H9 (cell line): ENCODE results near the gene LMX1B. TPM values are rescaled to one million over a fixed set of nuclear protein-coding genes. Genes with fewer than 3 reads are reported as not detected.

ENCODE experiments used
- DNase-seq: peaks from one replicate; pipeline ENCODE4 v3.0.0-alpha.2; 2017
- H2AFZ ChIP-seq: one replicate; pipeline ENCODE4 v1.6.1; 2013; ENCODE audit warnings: mild to moderate bottlenecking, low read length, control low read depth, moderate library complexity
- H2AK5ac ChIP-seq: 2 replicates; pipeline ENCODE4 v1.6.1; 2013; ENCODE audit warnings: low read length, control low read depth, mixed read lengths; ENCODE audit not compliant: insufficient read length
- H2BK120ac ChIP-seq: one replicate; pipeline ENCODE4 v1.6.1; 2013; ENCODE audit warnings: low read depth, mild to moderate bottlenecking, low read length, control low read depth, inconsistent platforms; ENCODE audit not compliant: poor library complexity, severe bottlenecking
- H2BK12ac ChIP-seq: 2 replicates; pipeline ENCODE4 v1.6.1; 2013; ENCODE audit warnings: low read length, control low read depth, mixed read lengths, low read depth; ENCODE audit not compliant: insufficient read length
- H2BK15ac ChIP-seq: 2 replicates; pipeline ENCODE4 v1.6.1; 2013; ENCODE audit warnings: low read depth, low read length, control low read depth
- H2BK20ac ChIP-seq: one replicate; pipeline ENCODE4 v1.6.1; 2013; ENCODE audit warnings: low read depth, mild to moderate bottlenecking, low read length, control low read depth, inconsistent platforms; ENCODE audit not compliant: poor library complexity, severe bottlenecking
- H2BK5ac ChIP-seq: 2 replicates; pipeline ENCODE4 v1.6.1; 2013; ENCODE audit warnings: low read length, control low read depth, mixed read lengths; ENCODE audit not compliant: insufficient read length
- H3K14ac ChIP-seq: 2 replicates; pipeline ENCODE4 v1.6.1; 2013; ENCODE audit warnings: low read length, control low read depth; ENCODE audit not compliant: insufficient read depth
- H3K18ac ChIP-seq: 2 replicates; pipeline ENCODE4 v1.6.1; 2013; ENCODE audit warnings: low read depth, mild to moderate bottlenecking, mixed read lengths, low read length, control low read depth; ENCODE audit not compliant: insufficient read length
- H3K23ac ChIP-seq: 2 replicates; pipeline ENCODE4 v1.6.1; 2013; ENCODE audit warnings: low read length, control low read depth, mixed read lengths, low read depth; ENCODE audit not compliant: insufficient read length
- H3K23me2 ChIP-seq: 2 replicates; pipeline ENCODE4 v1.6.1; 2013; ENCODE audit warnings: low read depth, mild to moderate bottlenecking, mixed read lengths, low read length, control low read depth; ENCODE audit not compliant: insufficient read length, poor library complexity, severe bottlenecking
- H3K27ac ChIP-seq: 2 replicates; pipeline ENCODE4 v1.5.1; 2013; ENCODE audit warnings: low read length, control low read depth, mixed read lengths, low read depth; ENCODE audit not compliant: insufficient read length
- H3K27me3 ChIP-seq: 2 replicates; pipeline ENCODE4 v1.6.1; 2013; ENCODE audit warnings: low read length, control low read depth, inconsistent platforms; ENCODE audit not compliant: insufficient read depth
- H3K4ac ChIP-seq: 2 replicates; pipeline ENCODE4 v1.6.1; 2013; ENCODE audit warnings: low read depth, mild to moderate bottlenecking, control low read depth, inconsistent platforms, low read length, moderate library complexity
- H3K4me1 ChIP-seq: 2 replicates; pipeline ENCODE4 v1.6.1; 2013; ENCODE audit warnings: low read length, control low read depth, inconsistent platforms; ENCODE audit not compliant: insufficient read depth
- H3K4me2 ChIP-seq: 2 replicates; pipeline ENCODE4 v1.6.1; 2013; ENCODE audit warnings: low read length, control low read depth, mixed read lengths; ENCODE audit not compliant: insufficient read length, insufficient read depth
- H3K56ac ChIP-seq: 2 replicates; pipeline ENCODE4 v1.6.1; 2013; ENCODE audit warnings: low read depth, mild to moderate bottlenecking, mixed read lengths, low read length, control low read depth; ENCODE audit not compliant: insufficient read length
- H3K79me1 ChIP-seq: 2 replicates; pipeline ENCODE4 v1.6.1; 2013; ENCODE audit warnings: low read depth, mild to moderate bottlenecking, moderate library complexity, low read length, control low read depth, inconsistent platforms; ENCODE audit not compliant: insufficient read depth, poor library complexity, severe bottlenecking
- H3K79me2 ChIP-seq: 2 replicates; pipeline ENCODE4 v1.6.1; 2013; ENCODE audit warnings: low read length, control low read depth, inconsistent platforms; ENCODE audit not compliant: insufficient read depth
- H3K9ac ChIP-seq: 2 replicates; pipeline ENCODE4 v1.6.1; 2013; ENCODE audit warnings: low read length, control low read depth, mixed read lengths; ENCODE audit not compliant: insufficient read length; ENCODE audit errors: extremely low read depth
- H3K9me3 ChIP-seq: one replicate; pipeline ENCODE4 v1.6.1; 2013; ENCODE audit warnings: low read depth, low read length, inconsistent platforms; ENCODE audit not compliant: control insufficient read depth
- H3T11ph ChIP-seq: one replicate; pipeline ENCODE4 v1.6.1; 2013; ENCODE audit warnings: mild to moderate bottlenecking, low read length, control low read depth, inconsistent platforms
- H4K20me1 ChIP-seq: one replicate; pipeline ENCODE4 v1.6.1; 2013; ENCODE audit not compliant: control insufficient read depth, insufficient read length, insufficient read depth
- H4K5ac ChIP-seq: 2 replicates; pipeline ENCODE4 v1.6.1; 2013; ENCODE audit warnings: low read depth, mild to moderate bottlenecking, mixed read lengths, low read length, control low read depth; ENCODE audit not compliant: insufficient read length
- H4K8ac ChIP-seq: replicated peaks from 2 replicates; pipeline ENCODE4 v1.6.1; 2013; ENCODE audit warnings: low read length, control low read depth, mixed read lengths, low read depth; ENCODE audit not compliant: insufficient read length
- H4K91ac ChIP-seq: 2 replicates; pipeline ENCODE4 v1.6.1; 2013; ENCODE audit warnings: low read depth, mild to moderate bottlenecking, moderate library complexity, mixed read lengths, low read length, control low read depth; ENCODE audit not compliant: insufficient read length
- H3K27ac Mint-ChIP-seq, 3 experiments: 2 replicates in 2 of 3; 3 replicates in 1 of 3; pipeline ENCODE4 v1.8.0; 2020 to 2021; ENCODE audit warnings: mixed read lengths in 3 of 3, mild to moderate bottlenecking in 1 of 3, moderate library complexity in 1 of 3
- H3K27me3 Mint-ChIP-seq: 2 replicates; pipeline ENCODE4 v1.8.0; 2021; ENCODE audit warnings: low read depth, mild to moderate bottlenecking, moderate library complexity, mixed read lengths
- H3K36me3 Mint-ChIP-seq, 3 experiments: 2 replicates in 2 of 3; 3 replicates in 1 of 3; pipeline ENCODE4 v1.8.0; 2020 to 2021; ENCODE audit warnings: low read depth in 3 of 3, mixed read lengths in 3 of 3; ENCODE audit not compliant: insufficient read depth in 1 of 3
- H3K4me1 Mint-ChIP-seq, 2 experiments: 2 replicates each; pipeline ENCODE4 v1.8.0; 2020; ENCODE audit warnings: mixed read lengths in 2 of 2
- H3K4me3 Mint-ChIP-seq, 2 experiments: 2 replicates in 1 of 2; 3 replicates in 1 of 2; pipeline ENCODE4 v1.8.0; 2020 to 2021; ENCODE audit warnings: mild to moderate bottlenecking in 2 of 2, mixed read lengths in 2 of 2, moderate library complexity in 1 of 2
- H3K9me3 Mint-ChIP-seq, 2 experiments: 2 replicates in 1 of 2; 3 replicates in 1 of 2; pipeline ENCODE4 v1.8.0; 2020; ENCODE audit warnings: mild to moderate bottlenecking in 2 of 2, mixed read lengths in 2 of 2, moderate library complexity in 1 of 2
- CTCF ChIP-seq: fragments of 200-600 bp; sonication (generic); conservative IDR thresholded peaks from 3 replicates; pipeline ENCODE4 v1.8.0; 2021; ENCODE audit warnings: antibody characterized with exemption, mild to moderate bottlenecking
- WGBS: extraction: QIAGEN DNeasy Blood & Tissue Kit; methylation state at CpG from one replicate; pipeline ENCODE4 v1.1.7; 2013; ENCODE audit warnings: missing lambda C conversion rate, low lambda C conversion rate, mixed read lengths; ENCODE audit not compliant: insufficient read length; ENCODE audit errors: extremely low coverage; 5-methylcytosine and 5-hydroxymethylcytosine counted together
- total RNA-seq: library from RNA; stranded (reverse); gene quantifications from 2 replicates; pipeline ENCODE4 v1.2.1, GENCODE V29; 2021

LMX1B gene
- total RNA-seq, 1 experiment from 2014 or later = 0.85 TPM

DNA sequence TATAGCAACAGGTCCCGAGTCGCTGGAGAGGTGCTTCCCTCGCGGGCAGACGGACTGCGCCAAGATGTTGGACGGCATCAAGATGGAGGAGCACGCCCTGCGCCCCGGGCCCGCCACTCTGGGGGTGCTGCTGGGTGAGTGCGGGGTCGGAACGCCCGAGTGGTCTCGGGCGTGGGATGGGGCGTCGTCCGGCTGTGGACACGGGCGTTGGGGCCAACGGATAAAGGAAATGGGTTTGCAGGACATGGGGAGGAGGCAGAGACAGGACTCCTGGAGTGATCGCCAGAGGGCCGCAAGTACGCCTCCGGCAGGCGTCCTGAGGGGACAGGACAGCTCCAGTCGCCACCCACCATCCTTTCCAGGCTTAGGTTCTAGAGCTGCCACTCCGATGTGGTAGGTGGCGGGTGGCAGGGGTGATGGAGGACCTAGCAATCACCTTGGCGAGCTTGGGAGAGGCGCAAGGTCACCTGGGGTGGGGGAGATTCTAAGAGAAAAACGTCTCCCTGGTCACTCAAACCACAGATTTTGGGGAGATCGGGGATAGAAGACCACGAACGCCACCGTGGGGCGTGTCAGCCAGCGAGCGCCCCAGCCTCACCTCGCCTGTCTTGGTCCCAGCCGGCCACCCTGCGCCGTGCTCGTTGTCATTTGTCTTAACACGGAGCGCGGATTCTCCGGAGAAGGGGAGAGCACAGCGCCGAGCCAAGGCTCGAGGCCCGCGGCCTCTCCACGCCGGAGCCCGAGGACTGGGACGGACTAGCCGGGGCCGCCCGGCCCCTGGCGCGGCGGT is 922 bp downstream of the LMX1B start:
- H2BK12ac ChIP-seq = no peak overlapping the region
- H3K27ac ChIP-seq = no peak overlapping the region
- H4K20me1 ChIP-seq = no peaks in the 10 kb centered on the region
- peak overlapping the region; percentile 50 to 82 for H3K4me3 Mint-ChIP-seq
- no peak overlapping the region for H3K9ac ChIP-seq
- no CpG with 5 or more reads among the region's 65 CpGs for WGBS
- no peak overlapping the region for H3K18ac ChIP-seq
- H4K5ac ChIP-seq = no peak overlapping the region
- H3K79me2 ChIP-seq = no peaks in the 10 kb centered on the region
- H3K79me1 ChIP-seq = no peaks in the 10 kb centered on the region
- no peak overlapping the region for H2BK5ac ChIP-seq
- H3K27me3 Mint-ChIP-seq = peaks cover 92% of the 10 kb centered on the region
- H3K56ac ChIP-seq = no peak overlapping the region
- peaks cover 0 to 4% of the 10 kb centered on the region in 2 experiments; a peak in 1 of 5 replicates for H3K9me3 Mint-ChIP-seq
- H3K23me2 ChIP-seq = peaks cover 28% of the 10 kb centered on the region
- no peaks in the 10 kb centered on the region for H3K9me3 ChIP-seq
- no peak overlapping the region for H3K4ac ChIP-seq
- peaks cover 87% of the 10 kb centered on the region for H3K27me3 ChIP-seq
- H3K27ac Mint-ChIP-seq = no peak overlapping the region; a peak in 1 of 7 replicates
- H3K4me1 Mint-ChIP-seq = peaks cover 48 to 61% of the 10 kb centered on the region in 2 experiments
- H3K4me1 ChIP-seq = peaks cover 3% of the 10 kb centered on the region; the same call in 1 of the 2 replicates
- no peak overlapping the region for H2AFZ ChIP-seq
- no peak overlapping the region for H4K91ac ChIP-seq
- no peak overlapping the region for H2AK5ac ChIP-seq
- no peak overlapping the region for H3K14ac ChIP-seq
- peak overlapping the region; percentile 38 for H3K4me2 ChIP-seq
- H4K8ac ChIP-seq = no peak overlapping the region
- H3K36me3 Mint-ChIP-seq = no peaks in the 10 kb centered on the region
- H3T11ph ChIP-seq = no peak overlapping the region
- TF ChIP-seq CTCF = no peak
- no peak overlapping the region for H3K23ac ChIP-seq
- no peak overlapping the region for H2BK20ac ChIP-seq
- peak; percentile 56 for DNase-seq
- no peak overlapping the region for H2BK15ac ChIP-seq
- no peak overlapping the region for H2BK120ac ChIP-seq
